Neural progenitor cell (in vitro differentiated cells): Measurements from ENCODE around the gene RADIL. TPM values are rescaled to one million over a fixed set of nuclear protein-coding genes. Genes with fewer than 3 reads are reported as not detected.

Source experiments
- DNase-seq: peaks from one replicate; pipeline ENCODE4 v3.0.0-alpha.2; 2016; ENCODE audit warnings: low spot score
- H2AFZ ChIP-seq: fragments of 200-600 bp; sonication (generic); replicated peaks from 2 replicates; pipeline ENCODE4 v1.6.1; 2016; ENCODE audit warnings: antibody characterized with exemption
- H3F3A ChIP-seq: fragments of 200-600 bp; sonication (generic); 2 replicates; pipeline ENCODE4 v1.6.1; 2016; ENCODE audit warnings: antibody characterized with exemption, low read depth
- H3K27ac ChIP-seq: fragments of 200-600 bp; sonication (generic); 2 replicates; pipeline ENCODE4 v1.5.1; 2016; ENCODE audit warnings: mild to moderate bottlenecking
- H3K27me3 ChIP-seq: fragments of 200-600 bp; sonication (generic); 2 replicates; pipeline ENCODE4 v1.6.1; 2016; ENCODE audit warnings: mild to moderate bottlenecking, moderate library complexity
- H3K36me3 ChIP-seq: fragments of 200-600 bp; sonication (generic); 2 replicates; pipeline ENCODE4 v1.5.1; 2016
- H3K4me1 ChIP-seq: fragments of 200-600 bp; sonication (generic); 2 replicates; pipeline ENCODE4 v1.6.1; 2016; ENCODE audit warnings: mixed run types
- H3K4me2 ChIP-seq: fragments of 200-600 bp; sonication (generic); 2 replicates; pipeline ENCODE4 v1.6.1; 2016
- H3K4me3 ChIP-seq: fragments of 200-600 bp; sonication (generic); 2 replicates; pipeline ENCODE4 v1.5.1; 2016
- H3K79me2 ChIP-seq: fragments of 200-600 bp; sonication (generic); 2 replicates; pipeline ENCODE4 v1.6.1; 2016; ENCODE audit warnings: low read depth
- H3K9ac ChIP-seq: fragments of 200-600 bp; sonication (generic); 2 replicates; pipeline ENCODE4 v1.6.1; 2016
- H3K9me3 ChIP-seq: fragments of 200-600 bp; sonication (generic); 2 replicates; pipeline ENCODE4 v1.5.1; 2016; ENCODE audit warnings: low read depth
- H4K20me1 ChIP-seq: fragments of 200-600 bp; sonication (generic); 2 replicates; pipeline ENCODE4 v1.6.1; 2016; ENCODE audit warnings: low read depth
- H3K27ac Mint-ChIP-seq: 3 replicates; pipeline ENCODE4 v1.8.0; 2021; ENCODE audit warnings: mixed read lengths
- H3K27me3 Mint-ChIP-seq: 2 replicates; pipeline ENCODE4 v1.8.0; 2022; ENCODE audit warnings: low read depth, mild to moderate bottlenecking, inconsistent platforms, moderate library complexity, mixed read lengths; ENCODE audit not compliant: insufficient read depth
- H3K36me3 Mint-ChIP-seq: 3 replicates; pipeline ENCODE4 v1.8.0; 2021; ENCODE audit warnings: mixed read lengths
- H3K4me1 Mint-ChIP-seq: 3 replicates; pipeline ENCODE4 v1.8.0; 2021; ENCODE audit warnings: mixed read lengths
- H3K4me3 Mint-ChIP-seq: 3 replicates; pipeline ENCODE4 v1.8.0; 2021; ENCODE audit warnings: mild to moderate bottlenecking, moderate library complexity, mixed read lengths
- H3K9me3 Mint-ChIP-seq: 3 replicates; pipeline ENCODE4 v1.8.0; 2020; ENCODE audit warnings: mixed read lengths
- EZH2 ChIP-seq: fragments of 200-600 bp; sonication (generic); IDR thresholded peaks from 2 replicates; pipeline ENCODE4 v1.6.1; 2017; ENCODE audit warnings: antibody characterized with exemption, mild to moderate bottlenecking, moderate library complexity
- EZH2phosphoT487 ChIP-seq: fragments of 200-600 bp; sonication (generic); IDR thresholded peaks from 2 replicates; pipeline ENCODE4 v1.6.1; 2017; ENCODE audit warnings: antibody characterized with exemption
- total RNA-seq: library from RNA; depleted of rRNA; stranded (reverse); fragments of >200 nt; gene quantifications from 2 replicates; pipeline ENCODE4 v1.2.3, GENCODE V29; 2015; ENCODE audit warnings: low replicate concordance
- TF ChIP-seq, protein P1 (sequence below): fragments of 200-600 bp; sonication (generic); IDR thresholded peaks from 2 replicates; pipeline ENCODE4 v1.5.1; 2017; ENCODE audit warnings: antibody characterized with exemption, mild to moderate bottlenecking

RADIL gene
- total RNA-seq, 1 donor from 2014 or later = 3.1 TPM

- H3K9ac ChIP-seq = no peak overlapping the region
- H3K4me1 ChIP-seq = no peaks in the 10 kb centered on the region
- peaks cover 13% of the 10 kb centered on the region for H3K36me3 Mint-ChIP-seq
- H3K27ac Mint-ChIP-seq = no peak overlapping the region
- no peak overlapping the region for H2AFZ ChIP-seq
- peaks cover 2% of the 10 kb centered on the region for H3K27me3 ChIP-seq
- no peaks in the 10 kb centered on the region for H3K9me3 ChIP-seq
- H4K20me1 ChIP-seq = no peaks in the 10 kb centered on the region
- peaks cover 27% of the 10 kb centered on the region for H3K4me1 Mint-ChIP-seq
- TF ChIP-seq EZH2phosphoT487 (no peak), EZH2 (no peak)
- TF ChIP-seq, protein P1, sequence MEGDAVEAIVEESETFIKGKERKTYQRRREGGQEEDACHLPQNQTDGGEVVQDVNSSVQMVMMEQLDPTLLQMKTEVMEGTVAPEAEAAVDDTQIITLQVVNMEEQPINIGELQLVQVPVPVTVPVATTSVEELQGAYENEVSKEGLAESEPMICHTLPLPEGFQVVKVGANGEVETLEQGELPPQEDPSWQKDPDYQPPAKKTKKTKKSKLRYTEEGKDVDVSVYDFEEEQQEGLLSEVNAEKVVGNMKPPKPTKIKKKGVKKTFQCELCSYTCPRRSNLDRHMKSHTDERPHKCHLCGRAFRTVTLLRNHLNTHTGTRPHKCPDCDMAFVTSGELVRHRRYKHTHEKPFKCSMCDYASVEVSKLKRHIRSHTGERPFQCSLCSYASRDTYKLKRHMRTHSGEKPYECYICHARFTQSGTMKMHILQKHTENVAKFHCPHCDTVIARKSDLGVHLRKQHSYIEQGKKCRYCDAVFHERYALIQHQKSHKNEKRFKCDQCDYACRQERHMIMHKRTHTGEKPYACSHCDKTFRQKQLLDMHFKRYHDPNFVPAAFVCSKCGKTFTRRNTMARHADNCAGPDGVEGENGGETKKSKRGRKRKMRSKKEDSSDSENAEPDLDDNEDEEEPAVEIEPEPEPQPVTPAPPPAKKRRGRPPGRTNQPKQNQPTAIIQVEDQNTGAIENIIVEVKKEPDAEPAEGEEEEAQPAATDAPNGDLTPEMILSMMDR = no peak
- no peaks in the 10 kb centered on the region for H3K36me3 ChIP-seq
- no peaks in the 10 kb centered on the region for H3K79me2 ChIP-seq
- no peaks in the 10 kb centered on the region for H3K9me3 Mint-ChIP-seq
- H3K27me3 Mint-ChIP-seq = peaks cover 10% of the 10 kb centered on the region
- H3F3A ChIP-seq = no peaks in the 10 kb centered on the region
- H3K4me3 ChIP-seq = no peak overlapping the region
- no peak overlapping the region for H3K4me2 ChIP-seq
- DNase-seq = no peak
- H3K4me3 Mint-ChIP-seq = no peak overlapping the region
- H3K27ac ChIP-seq = no peak overlapping the region
Measured at GRCh38 chr7:4876586-4876985, 6.9 kb downstream of the RADIL start.

- Histone ChIP-seq H4K20me1 (no peaks in the 10 kb centered on the region), H3K4me1 (no peaks in the 10 kb centered on the region), H3K27me3 (no peaks in the 10 kb centered on the region), H3K27ac (no peak overlapping the region), H3K9me3 (no peaks in the 10 kb centered on the region), H3K4me3 (no peak overlapping the region), H3K9ac (no peak overlapping the region), H2AFZ (no peak overlapping the region), H3K36me3 (no peaks in the 10 kb centered on the region), H3F3A (no peaks in the 10 kb centered on the region), H3K4me2 (no peak overlapping the region), H3K79me2 (no peaks in the 10 kb centered on the region)
- Mint-ChIP-seq H3K27me3 (peaks cover 10% of the 10 kb centered on the region), H3K9me3 (no peaks in the 10 kb centered on the region), H3K36me3 (peaks cover 19% of the 10 kb centered on the region), H3K4me1 (peaks cover 25% of the 10 kb centered on the region), H3K4me3 (no peak overlapping the region), H3K27ac (no peak overlapping the region)
- TF ChIP-seq EZH2 = no peak
- TF ChIP-seq EZH2phosphoT487 = no peak
- TF ChIP-seq, protein P1 = no peak
- DNase-seq = no peak
Measured at GRCh38 chr7:4875391-4875790, 8.1 kb downstream of the RADIL start.

DNA sequence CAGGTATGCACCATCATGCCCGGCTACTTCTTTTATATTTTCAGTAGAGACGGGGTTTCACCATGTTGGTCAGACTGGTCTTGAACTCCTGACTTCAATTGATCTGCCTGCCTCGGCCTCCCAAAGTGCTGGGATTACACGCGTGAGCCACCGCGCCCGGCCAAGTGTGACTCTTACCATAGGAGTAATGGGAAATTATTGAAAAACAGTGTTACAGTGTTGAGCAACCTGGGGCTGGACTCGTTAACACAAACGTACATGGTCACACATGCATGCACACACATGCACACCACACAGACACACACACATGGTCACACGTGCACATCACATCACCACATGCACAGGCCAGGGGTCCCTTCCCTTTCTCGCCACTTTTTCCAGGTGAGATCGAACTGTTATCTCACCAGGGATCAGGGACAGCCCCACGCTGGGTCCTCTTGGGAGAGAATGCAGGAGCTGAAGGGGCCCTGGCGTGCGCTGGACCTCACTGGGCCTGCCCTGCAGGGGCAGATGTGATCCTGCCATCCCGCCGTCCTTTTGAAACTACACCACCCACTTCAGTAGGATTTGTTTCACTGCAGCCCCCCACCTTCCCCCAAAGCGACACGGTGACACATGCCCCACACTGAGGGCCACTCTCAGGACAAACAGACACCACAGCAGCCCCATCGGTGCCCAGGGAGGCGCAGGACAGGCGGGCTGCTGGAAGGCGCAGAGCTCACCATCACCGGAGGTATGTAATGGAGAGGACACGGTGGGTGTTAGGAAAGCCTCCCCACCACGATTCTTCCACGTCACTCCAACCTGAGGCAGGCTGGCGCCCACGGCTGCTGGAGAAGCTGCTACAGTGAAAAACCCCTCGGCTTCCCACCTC is 10.2 kb downstream of the RADIL start:
- no peak for DNase-seq
- peaks cover 30% of the 10 kb centered on the region for H3K36me3 Mint-ChIP-seq
- Histone ChIP-seq H3K36me3 (no peaks in the 10 kb centered on the region), H3K4me3 (no peak overlapping the region), H3K4me1 (no peaks in the 10 kb centered on the region), H3K27ac (no peak overlapping the region), H3F3A (no peaks in the 10 kb centered on the region), H3K79me2 (no peaks in the 10 kb centered on the region), H3K4me2 (no peak overlapping the region), H2AFZ (no peak overlapping the region), H3K9ac (no peak overlapping the region), H4K20me1 (no peaks in the 10 kb centered on the region), H3K9me3 (no peaks in the 10 kb centered on the region), H3K27me3 (no peaks in the 10 kb centered on the region)
- peaks cover 9% of the 10 kb centered on the region for H3K9me3 Mint-ChIP-seq
- H3K27me3 Mint-ChIP-seq = peaks cover 16% of the 10 kb centered on the region
- H3K27ac Mint-ChIP-seq = peak overlapping the region; percentile 79
- no peak overlapping the region for H3K4me3 Mint-ChIP-seq
- peaks cover 6% of the 10 kb centered on the region for H3K4me1 Mint-ChIP-seq
- TF ChIP-seq EZH2phosphoT487 (no peak), EZH2 (no peak)
- TF ChIP-seq, protein P1 = no peak
